Body of pancreas (tissue), 4 donors: ENCODE measurements around the gene CCL23. TPM values are rescaled to one million over a fixed set of nuclear protein-coding genes. Genes with fewer than 3 reads are reported as not detected.
"Not testable (repeated sequence)": the region's sequence is repeated elsewhere in the genome, so short reads cannot be mapped to it uniquely, and the experiment has no call there.

Experiments
- ATAC-seq: fragments of 150-250 bp; one replicate; pipeline ENCODE4 v1.9.1; 2016
- DNase-seq, 4 donors: peaks; one replicate each; pipeline ENCODE4 v3.0.0-alpha.2; 2019
- H3K27ac ChIP-seq, 4 donors: fragments of 200-600 bp; sonication (generic); 1 replicate in 3 of 4; 2 replicates in 1 of 4; pipeline versions ENCODE4 v1.5.1 to v1.6.1; 2016 to 2019; ENCODE audit warnings: mild to moderate bottlenecking in 1 of 4, mixed read lengths in 1 of 4, moderate library complexity in 1 of 4
- H3K27me3 ChIP-seq, 2 donors: fragments of 200-600 bp; sonication (generic); one replicate each; pipeline ENCODE4 v1.6.0; 2016; ENCODE audit warnings: mild to moderate bottlenecking in 1 of 2
- H3K36me3 ChIP-seq, 2 donors: fragments of 200-600 bp; sonication (generic); replicated peaks in 1 of 2; 2 replicates each; pipeline ENCODE4 v1.5.1; 2016; ENCODE audit warnings: low read depth in 2 of 2; ENCODE audit not compliant: insufficient read depth in 1 of 2
- H3K4me1 ChIP-seq: fragments of 200-600 bp; sonication (generic); one replicate; pipeline ENCODE4 v1.6.0; 2016
- H3K4me3 ChIP-seq, 2 donors: fragments of 200-600 bp; sonication (generic); 1 replicate in 1 of 2; 2 replicates in 1 of 2; pipeline ENCODE4 v1.5.1; 2016 to 2019
- H3K9me3 ChIP-seq, 3 donors: fragments of 200-600 bp; sonication (generic); 1 replicate in 2 of 3; 2 replicates in 1 of 3; pipeline ENCODE4 v1.5.1; 2016
- POLR2A ChIP-seq, 3 donors: fragments of 450-650 bp; IDR thresholded peaks; one replicate each; pipeline ENCODE4 v1.6.1; 2016; ENCODE audit warnings: antibody characterized with exemption in 3 of 3, mild to moderate bottlenecking in 2 of 3
- WGBS, 2 donors: methylation state at CpG; one replicate each; pipeline ENCODE4 v1.1.5; 2017; 5-methylcytosine and 5-hydroxymethylcytosine counted together
- intact Hi-C: fragments of 100-400 bp; cut with DNase I; formaldehyde crosslinking; loops from one replicate; pipeline ENCODE4 v1.15.1; 2023
- total RNA-seq, 2 donors: library from RNA; depleted of rRNA; stranded (reverse); fragments of >200 nt; gene quantifications; one replicate each; pipeline ENCODE4 v1.1.0, GENCODE V29; 2016
- TF ChIP-seq, protein P1 (sequence below), 7 experiments: fragments of 450-650 bp in 4 of 7; fragments of 200-600 bp in 3 of 7; sonication (generic) in 3 of 7; IDR thresholded peaks; one replicate each; pipeline ENCODE4 v1.5.1; 2016 to 2019; ENCODE audit warnings: antibody characterized with exemption in 7 of 7

The CCL23 gene
- total RNA-seq, 2 donors from 2014 or later: 2.6 TPM; not detected in 1

DNA sequence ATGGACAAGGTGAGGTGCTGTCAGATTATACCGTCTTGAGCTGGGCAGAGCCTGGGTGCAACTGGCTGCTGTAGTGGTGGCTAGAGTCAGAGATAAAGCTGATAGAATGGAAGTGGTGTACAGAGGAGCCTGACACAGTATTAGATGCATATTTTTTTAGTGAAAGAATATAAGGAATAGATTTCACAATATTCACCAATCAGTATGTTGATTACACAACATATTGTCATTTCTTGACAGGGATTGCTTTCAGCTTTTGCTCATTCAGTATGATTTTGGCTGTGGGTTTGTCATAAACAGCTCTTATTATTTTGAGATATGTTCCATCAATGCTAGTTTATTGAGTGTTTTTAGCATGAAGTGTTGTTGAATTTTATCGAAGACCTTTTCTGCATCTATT, 1.7 kb upstream of the CCL23 start:
- no peak for TF ChIP-seq POLR2A (IDR thresholded peaks at IDR 0.05)
- TF ChIP-seq, protein P1, sequence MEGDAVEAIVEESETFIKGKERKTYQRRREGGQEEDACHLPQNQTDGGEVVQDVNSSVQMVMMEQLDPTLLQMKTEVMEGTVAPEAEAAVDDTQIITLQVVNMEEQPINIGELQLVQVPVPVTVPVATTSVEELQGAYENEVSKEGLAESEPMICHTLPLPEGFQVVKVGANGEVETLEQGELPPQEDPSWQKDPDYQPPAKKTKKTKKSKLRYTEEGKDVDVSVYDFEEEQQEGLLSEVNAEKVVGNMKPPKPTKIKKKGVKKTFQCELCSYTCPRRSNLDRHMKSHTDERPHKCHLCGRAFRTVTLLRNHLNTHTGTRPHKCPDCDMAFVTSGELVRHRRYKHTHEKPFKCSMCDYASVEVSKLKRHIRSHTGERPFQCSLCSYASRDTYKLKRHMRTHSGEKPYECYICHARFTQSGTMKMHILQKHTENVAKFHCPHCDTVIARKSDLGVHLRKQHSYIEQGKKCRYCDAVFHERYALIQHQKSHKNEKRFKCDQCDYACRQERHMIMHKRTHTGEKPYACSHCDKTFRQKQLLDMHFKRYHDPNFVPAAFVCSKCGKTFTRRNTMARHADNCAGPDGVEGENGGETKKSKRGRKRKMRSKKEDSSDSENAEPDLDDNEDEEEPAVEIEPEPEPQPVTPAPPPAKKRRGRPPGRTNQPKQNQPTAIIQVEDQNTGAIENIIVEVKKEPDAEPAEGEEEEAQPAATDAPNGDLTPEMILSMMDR (IDR thresholded peaks at IDR 0.05): no peak
- 64 to 78% methylated on average over 2 of the region's 2 CpGs for WGBS, 2 donors
- Histone ChIP-seq H3K27me3 (no peaks in the 10 kb centered on the region), H3K4me3 (no peak overlapping the region), H3K9me3 (no peaks in the 10 kb centered on the region), H3K4me1 (peaks cover 8% of the 10 kb centered on the region), H3K27ac (no peak overlapping the region), H3K36me3 (no peaks in the 10 kb centered on the region)
- DNase-seq (no peak), ATAC-seq (no peak)
- intact Hi-C loops: no loop called here

- no peak for TF ChIP-seq POLR2A (IDR thresholded peaks at IDR 0.05)
- TF ChIP-seq, protein P1 (IDR thresholded peaks at IDR 0.05): no peak
- ATAC-seq (no peak), DNase-seq (no peak)
- H3K27ac ChIP-seq: no peak overlapping the region
- 85 to 86% methylated on average over 2 of the region's 2 CpGs for WGBS, 2 donors
- no peaks in the 10 kb centered on the region for H3K9me3 ChIP-seq
- no peak overlapping the region for H3K4me3 ChIP-seq
- H3K27me3 ChIP-seq: no peaks in the 10 kb centered on the region
- no peaks in the 10 kb centered on the region for H3K4me1 ChIP-seq
- no peaks in the 10 kb centered on the region for H3K36me3 ChIP-seq
- intact Hi-C loops: no loop called here
These were observed 1.2 kb downstream of the CCL23 start for GRCh38 chr17:36016555-36016954.

DNA sequence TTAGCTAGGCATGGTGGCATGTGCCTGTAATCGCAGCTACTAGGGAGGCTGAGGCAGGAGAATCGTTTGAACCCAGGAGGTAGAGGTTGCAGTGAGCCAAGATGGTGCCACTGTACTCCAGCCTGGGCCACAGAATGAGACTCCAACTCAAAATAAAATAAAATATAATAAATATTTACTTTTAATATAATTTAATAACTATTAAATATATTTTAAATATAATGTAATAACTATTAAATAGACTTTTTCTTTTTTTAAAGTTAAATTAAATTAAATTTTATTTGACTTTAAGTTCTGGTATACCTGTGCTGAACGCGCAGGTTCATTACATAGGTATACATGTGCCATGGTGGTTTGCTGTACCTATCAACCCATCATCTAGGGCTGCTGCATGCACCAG, 1.9 kb downstream of the CCL23 start:
- 85 to 86% methylated on average over 4 of the region's 4 CpGs for WGBS, 2 donors
- ATAC-seq, DNase-seq, H3K36me3 ChIP-seq, intact Hi-C loops, H3K4me3 ChIP-seq, H3K4me1 ChIP-seq, H3K9me3 ChIP-seq, H3K27ac ChIP-seq, H3K27me3 ChIP-seq: not testable (repeated sequence)

GRCh38 chr17:36014946-36015345, 2.8 kb downstream of the CCL23 start:
- no peak for ATAC-seq
- intact Hi-C loops: no loop called here
- DNase-seq: no peak
- TF ChIP-seq POLR2A (IDR thresholded peaks at IDR 0.05): no peak
- TF ChIP-seq, protein P1 (IDR thresholded peaks at IDR 0.05): no peak
- Histone ChIP-seq H3K4me3 (no peak overlapping the region), H3K4me1 (no peaks in the 10 kb centered on the region), H3K36me3 (no peaks in the 10 kb centered on the region), H3K27me3 (no peaks in the 10 kb centered on the region), H3K9me3 (no peaks in the 10 kb centered on the region), H3K27ac (no peak overlapping the region)
- WGBS, 2 donors: 59 to 71% methylated on average over 5 of the region's 5 CpGs

DNA sequence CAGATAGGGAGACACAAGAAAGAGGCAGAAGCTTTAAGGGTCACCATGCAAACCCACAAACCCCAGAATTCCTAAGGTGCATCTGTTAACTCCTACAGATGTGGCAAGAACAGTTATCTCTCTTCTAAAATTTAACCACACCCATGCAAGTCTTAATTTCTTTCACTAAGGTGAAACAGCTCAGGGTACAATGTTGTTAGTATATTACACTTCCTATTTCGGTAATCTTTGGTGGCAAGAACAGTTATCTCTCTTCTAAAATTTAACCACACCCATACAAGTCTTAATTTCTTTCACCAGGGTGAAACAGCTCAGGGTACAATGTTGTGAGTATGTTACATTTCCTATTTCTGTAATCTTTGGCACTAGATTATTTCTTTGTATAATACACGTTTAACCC, 6.6 kb downstream of the CCL23 start:
- 53 to 64% methylated on average over 2 of the region's 2 CpGs for WGBS, 2 donors
- intact Hi-C loops: no loop called here
- no peak for ATAC-seq

More for the DNA sequence above, 6.6 kb downstream of the CCL23 start:
- TF ChIP-seq, protein P1 (IDR thresholded peaks at IDR 0.05): no peak
- TF ChIP-seq POLR2A (IDR thresholded peaks at IDR 0.05): no peak
- Histone ChIP-seq H3K9me3 (no peaks in the 10 kb centered on the region), H3K27me3 (no peaks in the 10 kb centered on the region), H3K27ac (no peak overlapping the region), H3K36me3 (no peaks in the 10 kb centered on the region), H3K4me3 (no peak overlapping the region), H3K4me1 (no peaks in the 10 kb centered on the region)
- no peak for DNase-seq
